Sigmoid colon (tissue), 7 donors: ENCODE measurements around the gene ARHGAP42. TPM values are rescaled to one million over a fixed set of nuclear protein-coding genes. Genes with fewer than 3 reads are reported as not detected.
"Not testable (repeated sequence)": the region's sequence is repeated elsewhere in the genome, so short reads cannot be mapped to it uniquely, and the experiment has no call there.

ENCODE experiments used
- DNase-seq: peaks from one replicate; pipeline ENCODE4 v3.0.0-alpha.2; 2019
- H3K27ac ChIP-seq, 4 donors: fragments of 200-600 bp; sonication (generic); one replicate each; pipeline ENCODE4 v1.5.1; 2016 to 2019; ENCODE audit warnings: mild to moderate bottlenecking in 1 of 4
- H3K27me3 ChIP-seq, 3 donors: fragments of 200-600 bp; sonication (generic); one replicate each; pipeline ENCODE4 v1.5.1; 2019; ENCODE audit warnings: mild to moderate bottlenecking in 1 of 3
- H3K36me3 ChIP-seq, 4 donors: fragments of 200-600 bp; sonication (generic); one replicate each; pipeline ENCODE4 v1.5.1; 2016 to 2019
- H3K4me1 ChIP-seq, 4 donors: fragments of 200-600 bp; sonication (generic); one replicate each; pipeline ENCODE4 v1.5.1; 2017 to 2019
- H3K4me3 ChIP-seq, 4 donors: fragments of 200-600 bp; sonication (generic); one replicate each; pipeline ENCODE4 v1.5.1; 2017 to 2019; ENCODE audit warnings: mild to moderate bottlenecking in 2 of 4, moderate library complexity in 1 of 4
- H3K9me3 ChIP-seq, 4 donors: fragments of 200-600 bp in 3 of 4; sonication (generic) in 3 of 4; one replicate each; pipeline versions ENCODE4 v1.5.1 to v1.6.1; 2013 to 2019
- EP300 ChIP-seq, 4 donors: sonication (generic); formaldehyde crosslinking; IDR thresholded peaks; one replicate each; pipeline ENCODE4 v1.6.1; 2017; ENCODE audit warnings: antibody characterized with exemption in 4 of 4
- POLR2A ChIP-seq, 2 donors: fragments of 450-650 bp; IDR thresholded peaks; one replicate each; pipeline ENCODE4 v1.6.1; 2016; ENCODE audit warnings: antibody characterized with exemption in 2 of 2, mild to moderate bottlenecking in 2 of 2, moderate library complexity in 2 of 2
- POLR2AphosphoS5 ChIP-seq, 4 donors: sonication (generic); formaldehyde crosslinking; IDR thresholded peaks; one replicate each; pipeline ENCODE4 v1.6.1; 2017; ENCODE audit warnings: antibody characterized with exemption in 4 of 4
- WGBS, 2 donors: extraction: QIAGEN DNeasy Blood & Tissue Kit; methylation state at CpG; one replicate each; pipeline ENCODE4 v1.1.7; 2013; 5-methylcytosine and 5-hydroxymethylcytosine counted together
- intact Hi-C: fragments of 100-400 bp; cut with DNase I; formaldehyde crosslinking; loops from one replicate; pipeline ENCODE4 v1.15.1; 2023
- polyA plus RNA-seq, 3 donors: library from polyadenylated mRNA; stranded (reverse); fragments of 200-250 nt; gene quantifications; one replicate each; pipeline ENCODE4 v1.2.3, GENCODE V29; 2013
- total RNA-seq, 4 donors: library from RNA; depleted of rRNA; stranded (reverse); fragments of >200 nt; gene quantifications; one replicate each; pipeline ENCODE4 v1.1.0, GENCODE V29; 2016
- TF ChIP-seq, protein P1 (sequence below), 4 experiments: fragments of 450-650 bp in 3 of 4; fragments of 200-600 bp in 1 of 4; IDR thresholded peaks; one replicate each; pipeline ENCODE4 v1.5.1; 2016 to 2019; ENCODE audit warnings: antibody characterized with exemption in 4 of 4, mild to moderate bottlenecking in 3 of 4, moderate library complexity in 2 of 4
- donor health status: healthy with polysubstance abuse.
- donor health status: Bipolar disorder and iron deficiency.
- donor health status: healthy.

The ARHGAP42 gene
- total and polyA plus RNA-seq, 7 donors = 4.2 to 16.9 (median 6.4) TPM

GRCh38 chr11:100890789-100891188 is 203.7 kb downstream of the ARHGAP42 start:
- Histone ChIP-seq H3K4me1 (peaks cover 0 to 7% (median 0%) of the 10 kb centered on the region in 4 donors), H3K9me3 (no peaks in the 10 kb centered on the region), H3K4me3 (no peak overlapping the region), H3K27ac (no peak overlapping the region), H3K27me3 (no peaks in the 10 kb centered on the region), H3K36me3 (no peaks in the 10 kb centered on the region)
- intact Hi-C loops = no loop called here
- DNase-seq = no peak
- 79 to 88% methylated on average over 3 of the region's 3 CpGs for WGBS, 2 donors
- TF ChIP-seq, protein P1, sequence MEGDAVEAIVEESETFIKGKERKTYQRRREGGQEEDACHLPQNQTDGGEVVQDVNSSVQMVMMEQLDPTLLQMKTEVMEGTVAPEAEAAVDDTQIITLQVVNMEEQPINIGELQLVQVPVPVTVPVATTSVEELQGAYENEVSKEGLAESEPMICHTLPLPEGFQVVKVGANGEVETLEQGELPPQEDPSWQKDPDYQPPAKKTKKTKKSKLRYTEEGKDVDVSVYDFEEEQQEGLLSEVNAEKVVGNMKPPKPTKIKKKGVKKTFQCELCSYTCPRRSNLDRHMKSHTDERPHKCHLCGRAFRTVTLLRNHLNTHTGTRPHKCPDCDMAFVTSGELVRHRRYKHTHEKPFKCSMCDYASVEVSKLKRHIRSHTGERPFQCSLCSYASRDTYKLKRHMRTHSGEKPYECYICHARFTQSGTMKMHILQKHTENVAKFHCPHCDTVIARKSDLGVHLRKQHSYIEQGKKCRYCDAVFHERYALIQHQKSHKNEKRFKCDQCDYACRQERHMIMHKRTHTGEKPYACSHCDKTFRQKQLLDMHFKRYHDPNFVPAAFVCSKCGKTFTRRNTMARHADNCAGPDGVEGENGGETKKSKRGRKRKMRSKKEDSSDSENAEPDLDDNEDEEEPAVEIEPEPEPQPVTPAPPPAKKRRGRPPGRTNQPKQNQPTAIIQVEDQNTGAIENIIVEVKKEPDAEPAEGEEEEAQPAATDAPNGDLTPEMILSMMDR (IDR thresholded peaks at IDR 0.05) = no peak
- TF ChIP-seq EP300 (IDR thresholded peaks at IDR 0.05) (no peak), POLR2AphosphoS5 (IDR thresholded peaks at IDR 0.05) (no peak), POLR2A (IDR thresholded peaks at IDR 0.05) (no peak)

GRCh38 chr11:100892886-100893285 is 205.8 kb downstream of the ARHGAP42 start:
- H3K27ac ChIP-seq = no peak overlapping the region
- no peaks in the 10 kb centered on the region for H3K36me3 ChIP-seq
- no peaks in the 10 kb centered on the region for H3K9me3 ChIP-seq
- intact Hi-C loops = no loop called here
- WGBS, 2 donors = 81 to 83% methylated on average over 1 of the region's 1 CpG
- peaks cover 0 to 7% (median 0%) of the 10 kb centered on the region in 4 donors for H3K4me1 ChIP-seq
- no peak overlapping the region for H3K4me3 ChIP-seq
- no peak for DNase-seq
- TF ChIP-seq POLR2AphosphoS5 (IDR thresholded peaks at IDR 0.05) = no peak
- no peak for TF ChIP-seq EP300 (IDR thresholded peaks at IDR 0.05)
- TF ChIP-seq, protein P1 (IDR thresholded peaks at IDR 0.05) = no peak
- TF ChIP-seq POLR2A (IDR thresholded peaks at IDR 0.05) = no peak
- no peaks in the 10 kb centered on the region for H3K27me3 ChIP-seq

GRCh38 chr11:100895449-100895848 is 208.4 kb downstream of the ARHGAP42 start:
- H3K36me3 ChIP-seq = no peaks in the 10 kb centered on the region
- intact Hi-C loops = no loop called here
- H3K27me3 ChIP-seq = no peaks in the 10 kb centered on the region
- H3K9me3 ChIP-seq = no peaks in the 10 kb centered on the region
- H3K4me1 ChIP-seq = peaks cover 0 to 7% (median 0%) of the 10 kb centered on the region in 4 donors
- TF ChIP-seq POLR2AphosphoS5 (IDR thresholded peaks at IDR 0.05) (no peak), EP300 (IDR thresholded peaks at IDR 0.05) (no peak), POLR2A (IDR thresholded peaks at IDR 0.05) (no peak)
- TF ChIP-seq, protein P1 (IDR thresholded peaks at IDR 0.05) = no peak
- H3K4me3 ChIP-seq = no peak overlapping the region
- no peak for DNase-seq
- 95 to 96% methylated on average over 1 of the region's 1 CpG for WGBS, 2 donors
- no peak overlapping the region for H3K27ac ChIP-seq

GRCh38 chr11:100895976-100896375 is 208.9 kb downstream of the ARHGAP42 start:
- H3K36me3 ChIP-seq, H3K27me3 ChIP-seq, H3K27ac ChIP-seq, DNase-seq, H3K4me1 ChIP-seq, H3K4me3 ChIP-seq, intact Hi-C loops, H3K9me3 ChIP-seq: not testable (repeated sequence)
- 96 to 100% methylated on average over 1 of the region's 1 CpG for WGBS, 2 donors

DNA sequence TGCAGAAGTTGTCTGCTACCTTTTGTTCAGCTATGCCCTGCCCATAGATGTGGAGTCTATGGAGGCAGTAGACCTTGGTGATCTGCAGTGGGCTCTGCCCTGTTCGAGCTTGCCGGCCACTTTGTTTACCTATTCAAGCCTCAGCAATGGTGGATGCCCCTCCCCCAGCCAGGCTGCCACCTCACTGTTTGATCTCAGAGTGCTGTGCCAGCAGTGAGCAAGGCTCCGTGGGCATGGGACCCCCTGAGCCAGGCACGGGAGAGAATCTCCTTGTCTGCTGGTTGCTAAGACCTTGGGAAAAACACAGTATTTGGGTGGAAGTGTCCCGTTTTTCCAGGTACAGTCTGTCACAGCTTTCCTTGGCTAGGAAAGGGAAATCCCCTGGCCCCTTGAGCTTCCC is 214.4 kb downstream of the ARHGAP42 start:
- WGBS, 2 donors = 81 to 84% methylated on average over 5 of the region's 5 CpGs
- H3K4me3 ChIP-seq, H3K36me3 ChIP-seq, H3K4me1 ChIP-seq, intact Hi-C loops, H3K9me3 ChIP-seq, H3K27me3 ChIP-seq, DNase-seq, H3K27ac ChIP-seq: not testable (repeated sequence)

GRCh38 chr11:100902454-100903141 is 215.5 kb downstream of the ARHGAP42 start:
- WGBS, 2 donors = 75 to 78% methylated on average over 7 of the region's 7 CpGs
- no peaks in the 10 kb centered on the region for H3K27me3 ChIP-seq
- intact Hi-C loops = no loop called here
- no peak for DNase-seq
- TF ChIP-seq, protein P1 (IDR thresholded peaks at IDR 0.05) = no peak
- TF ChIP-seq POLR2AphosphoS5 (IDR thresholded peaks at IDR 0.05) (no peak), POLR2A (IDR thresholded peaks at IDR 0.05) (no peak), EP300 (IDR thresholded peaks at IDR 0.05) (no peak)
- no peaks in the 10 kb centered on the region for H3K36me3 ChIP-seq
- H3K4me3 ChIP-seq = no peak overlapping the region
- H3K27ac ChIP-seq = no peak overlapping the region
- no peaks in the 10 kb centered on the region for H3K9me3 ChIP-seq
- no peaks in the 10 kb centered on the region for H3K4me1 ChIP-seq
